Measurements from ENCODE around the gene BAAT.

BAAT gene

DNA sequence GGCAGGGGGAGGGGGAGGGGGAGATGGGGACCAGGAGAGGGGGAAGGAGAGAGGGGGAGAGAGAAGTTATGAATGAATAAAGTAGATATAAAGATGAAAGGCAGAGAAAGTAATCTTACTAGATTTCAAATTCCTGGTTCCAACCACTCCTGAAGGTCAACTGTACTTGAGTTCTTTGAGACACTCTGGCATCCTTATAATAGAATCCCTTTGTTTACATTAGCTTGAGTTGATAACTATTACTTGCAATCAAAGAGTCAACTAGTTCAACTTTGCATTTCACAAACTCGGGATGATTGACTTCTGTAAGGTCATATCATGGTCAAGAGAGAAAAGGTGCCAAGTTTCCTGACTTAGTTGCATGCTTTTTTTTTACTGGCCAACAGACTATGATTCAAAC, 42.2 kb downstream of the BAAT start:
- H3K27me3 ChIP-seq, result no peaks in the 10 kb centered on the region
- H3K4me1 ChIP-seq, result no peaks in the 10 kb centered on the region
- no peak for DNase-seq
- H3K4me3 ChIP-seq (ENCODE audit: low read depth, low read length), result no peak overlapping the region
- H3K9me3 ChIP-seq, result no peaks in the 10 kb centered on the region
- no peaks in the 10 kb centered on the region for H3K36me3 ChIP-seq
- TF ChIP-seq, protein P1, sequence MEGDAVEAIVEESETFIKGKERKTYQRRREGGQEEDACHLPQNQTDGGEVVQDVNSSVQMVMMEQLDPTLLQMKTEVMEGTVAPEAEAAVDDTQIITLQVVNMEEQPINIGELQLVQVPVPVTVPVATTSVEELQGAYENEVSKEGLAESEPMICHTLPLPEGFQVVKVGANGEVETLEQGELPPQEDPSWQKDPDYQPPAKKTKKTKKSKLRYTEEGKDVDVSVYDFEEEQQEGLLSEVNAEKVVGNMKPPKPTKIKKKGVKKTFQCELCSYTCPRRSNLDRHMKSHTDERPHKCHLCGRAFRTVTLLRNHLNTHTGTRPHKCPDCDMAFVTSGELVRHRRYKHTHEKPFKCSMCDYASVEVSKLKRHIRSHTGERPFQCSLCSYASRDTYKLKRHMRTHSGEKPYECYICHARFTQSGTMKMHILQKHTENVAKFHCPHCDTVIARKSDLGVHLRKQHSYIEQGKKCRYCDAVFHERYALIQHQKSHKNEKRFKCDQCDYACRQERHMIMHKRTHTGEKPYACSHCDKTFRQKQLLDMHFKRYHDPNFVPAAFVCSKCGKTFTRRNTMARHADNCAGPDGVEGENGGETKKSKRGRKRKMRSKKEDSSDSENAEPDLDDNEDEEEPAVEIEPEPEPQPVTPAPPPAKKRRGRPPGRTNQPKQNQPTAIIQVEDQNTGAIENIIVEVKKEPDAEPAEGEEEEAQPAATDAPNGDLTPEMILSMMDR (IDR thresholded peaks at IDR 0.05; ENCODE audit: low read depth, low read length), result no peak

DNA sequence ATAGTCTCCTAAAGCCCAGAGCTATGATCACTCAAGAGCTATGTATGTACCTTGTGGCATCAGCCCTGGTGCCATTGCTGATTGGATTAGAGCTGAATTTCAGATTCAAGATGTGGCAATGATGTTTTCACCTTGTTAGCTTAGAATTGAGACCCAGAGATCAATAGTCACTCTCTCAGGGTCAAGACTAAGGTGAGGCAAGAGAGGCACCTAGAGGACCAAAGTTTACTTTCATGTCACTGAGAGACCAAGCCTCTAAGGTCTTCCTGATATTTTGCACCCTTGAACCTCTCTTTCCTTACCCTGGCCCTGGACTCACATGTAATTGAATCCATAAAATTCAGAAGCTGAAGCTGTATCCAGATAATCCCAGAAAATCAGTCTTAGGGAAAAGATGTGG, 42.8 kb downstream of the BAAT start:
- no peaks in the 10 kb centered on the region for H3K9me3 ChIP-seq
- TF ChIP-seq, protein P1 (IDR thresholded peaks at IDR 0.05; ENCODE audit: low read depth, low read length), result no peak
- no peaks in the 10 kb centered on the region for H3K36me3 ChIP-seq

DNA sequence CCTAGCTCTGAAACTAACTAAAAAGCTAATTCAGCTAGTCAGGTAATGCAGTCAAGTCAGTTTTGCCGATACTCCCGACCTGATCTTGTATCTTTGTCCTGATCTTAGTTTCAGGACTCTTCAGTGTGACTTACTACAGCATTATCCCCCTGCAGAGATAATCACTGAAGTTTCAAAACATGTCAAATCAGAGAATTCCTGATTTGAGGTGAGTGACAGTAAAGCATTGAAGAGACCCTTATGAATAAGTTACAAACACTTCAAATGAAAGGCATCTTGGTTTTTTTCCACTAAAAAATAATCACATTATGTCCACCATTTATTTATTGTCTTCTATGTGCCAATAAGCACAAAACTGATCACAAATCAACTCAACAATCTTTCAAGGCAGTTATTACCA, 47.6 kb downstream of the BAAT start:
- TF ChIP-seq, protein P1 (IDR thresholded peaks at IDR 0.05; ENCODE audit: low read depth, low read length), result no peak
- Histone ChIP-seq H3K36me3 (no peaks in the 10 kb centered on the region), H3K27me3 (no peaks in the 10 kb centered on the region), H3K4me3 (ENCODE audit: low read depth, low read length) (no peak overlapping the region), H3K4me1 (no peaks in the 10 kb centered on the region), H3K9me3 (no peaks in the 10 kb centered on the region)
- no peak for DNase-seq

More for the DNA sequence above, 42.8 kb downstream of the BAAT start:
- H3K4me3 ChIP-seq (ENCODE audit: low read depth, low read length), result no peak overlapping the region
- H3K27me3 ChIP-seq, result no peaks in the 10 kb centered on the region
- no peak for DNase-seq
- no peaks in the 10 kb centered on the region for H3K4me1 ChIP-seq

DNA sequence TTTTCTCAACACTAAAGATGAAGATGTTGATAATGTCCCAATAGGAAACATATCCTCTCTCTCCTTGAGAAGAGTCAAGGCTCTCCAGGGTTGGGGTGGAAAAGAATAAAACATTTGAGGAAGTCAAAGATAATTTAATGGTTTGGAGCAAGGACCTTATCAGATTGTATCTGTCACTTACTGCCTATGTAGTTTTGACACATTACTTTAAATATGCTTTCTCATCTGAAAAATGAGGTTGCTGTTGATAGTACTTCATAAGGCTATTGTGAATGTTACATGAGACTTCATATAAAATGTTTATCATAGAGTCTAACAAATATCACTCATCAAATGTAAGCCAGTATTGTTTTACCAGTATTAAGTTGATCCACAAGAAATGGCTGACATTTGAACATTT, 48.7 kb downstream of the BAAT start:
- TF ChIP-seq, protein P1 (IDR thresholded peaks at IDR 0.05; ENCODE audit: low read depth, low read length), result no peak
- Histone ChIP-seq H3K27me3 (no peaks in the 10 kb centered on the region), H3K36me3 (no peaks in the 10 kb centered on the region), H3K4me3 (ENCODE audit: low read depth, low read length) (no peak overlapping the region), H3K9me3 (no peaks in the 10 kb centered on the region), H3K4me1 (no peaks in the 10 kb centered on the region)
- no peak for DNase-seq

DNA sequence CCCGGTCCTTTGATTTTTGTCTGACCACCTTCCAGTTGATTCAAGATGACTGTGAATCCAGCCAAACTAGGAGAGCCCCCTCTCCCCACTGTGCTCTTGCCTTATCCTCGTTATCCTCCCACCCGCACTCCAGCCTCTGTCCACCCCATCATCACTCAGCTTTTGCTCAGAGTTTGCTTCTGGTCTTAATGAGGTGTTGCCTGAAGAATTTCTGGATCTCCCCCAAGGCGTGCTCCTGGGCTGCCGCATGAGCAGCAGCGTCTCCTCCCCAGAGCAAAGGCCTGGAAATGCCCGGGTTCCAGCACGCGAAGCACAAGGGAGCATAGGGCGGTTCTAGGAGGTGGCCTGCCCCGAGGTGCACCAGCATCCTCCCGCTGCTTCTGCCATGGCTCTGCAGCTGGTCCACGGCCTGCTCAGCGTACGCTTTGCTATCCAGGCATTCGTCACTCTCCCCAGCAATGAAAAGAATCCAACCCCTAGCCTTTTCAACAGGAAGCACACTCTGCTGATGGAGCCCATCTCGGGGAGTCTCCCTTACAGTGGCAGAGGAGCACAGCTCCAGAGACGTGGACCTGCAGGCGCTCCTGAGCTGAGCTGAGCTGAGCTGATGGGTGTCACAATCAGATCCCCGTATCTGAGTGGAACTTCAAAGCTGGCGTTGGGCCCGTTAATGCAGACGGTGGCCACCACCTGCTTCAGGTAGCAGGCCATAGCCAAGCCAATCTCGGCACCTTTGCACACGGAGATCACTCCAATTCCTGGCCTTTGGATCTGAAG, 50.7 kb downstream of the BAAT start:
- Histone ChIP-seq H3K36me3 (no peaks in the 10 kb centered on the region), H3K4me3 (ENCODE audit: low read depth, low read length) (no peak overlapping the region), H3K4me1 (no peaks in the 10 kb centered on the region), H3K27me3 (no peaks in the 10 kb centered on the region), H3K9me3 (no peaks in the 10 kb centered on the region)
- TF ChIP-seq, protein P1 (IDR thresholded peaks at IDR 0.05; ENCODE audit: low read depth, low read length), result no peak
- no peak for DNase-seq

DNA sequence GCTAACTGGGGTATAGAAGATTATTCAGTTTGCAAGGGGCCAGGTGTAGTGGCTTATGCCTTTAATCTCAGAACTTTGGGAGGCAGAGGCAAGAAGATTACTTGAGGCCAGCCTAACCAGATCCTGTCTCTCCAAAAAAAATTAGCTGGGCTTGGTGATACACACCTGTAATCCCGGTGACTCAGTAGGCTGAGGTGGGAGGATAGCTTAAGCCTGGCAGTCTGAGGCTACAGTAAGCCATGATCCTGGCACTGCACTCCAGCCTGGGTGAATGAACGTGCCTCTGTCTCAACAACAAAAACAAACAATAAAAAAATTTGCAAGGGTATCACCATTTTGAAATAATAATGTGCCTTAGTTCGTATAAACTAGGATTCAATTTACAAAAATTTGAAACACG, 51.3 kb downstream of the BAAT start:
- no peaks in the 10 kb centered on the region for H3K9me3 ChIP-seq
- H3K27me3 ChIP-seq, result no peaks in the 10 kb centered on the region
- no peak for DNase-seq
- H3K36me3 ChIP-seq, result no peaks in the 10 kb centered on the region
- TF ChIP-seq, protein P1 (IDR thresholded peaks at IDR 0.05; ENCODE audit: low read depth, low read length), result no peak
- no peaks in the 10 kb centered on the region for H3K4me1 ChIP-seq
- H3K4me3 ChIP-seq (ENCODE audit: low read depth, low read length), result no peak overlapping the region

All from BE2C (cell line).